Measurements from ENCODE around the gene CDK4.

The CDK4 gene

GRCh38 chr12:57751788-57752667, at the start of gene CDK4:
TSS of gene CDK4 (minus strand) at chr12:57752310. CDS start at chr12:57751717, 593 bp downstream.
- peak within 1 kb of the TSS; percentile 83 for H3K4me3 ChIP-seq (ENCODE audit: low read depth, low read length)
- TF ChIP-seq CTCF (IDR thresholded peaks at IDR 0.05; ENCODE audit: borderline replicate concordance, insufficient read depth, low read depth, low read length), result no peak

GRCh38 chr12:57800965-57801364, 48.9 kb upstream of the CDK4 start:
- H3K4me3 ChIP-seq (ENCODE audit: low read depth, low read length), result no peak overlapping the region

GRCh38 chr12:57797933-57798332, 45.8 kb upstream of the CDK4 start:
- TF ChIP-seq CTCF (IDR thresholded peaks at IDR 0.05; ENCODE audit: borderline replicate concordance, insufficient read depth, low read depth, low read length), result no peak
- no peak overlapping the region for H3K4me3 ChIP-seq (ENCODE audit: low read depth, low read length)

More at GRCh38 chr12:57800965-57801364, 48.9 kb upstream of the CDK4 start:
- no peak for TF ChIP-seq CTCF (IDR thresholded peaks at IDR 0.05; ENCODE audit: borderline replicate concordance, insufficient read depth, low read depth, low read length)

- no peak for TF ChIP-seq CTCF (IDR thresholded peaks at IDR 0.05; ENCODE audit: borderline replicate concordance, insufficient read depth, low read depth, low read length)
- no peak overlapping the region for H3K4me3 ChIP-seq (ENCODE audit: low read depth, low read length)
Measured at GRCh38 chr12:57796996-57797395, 44.9 kb upstream of the CDK4 start.

GRCh38 chr12:57795354-57795753, 43.2 kb upstream of the CDK4 start:
- no peak overlapping the region for H3K4me3 ChIP-seq (ENCODE audit: low read depth, low read length)
- no peak for TF ChIP-seq CTCF (IDR thresholded peaks at IDR 0.05; ENCODE audit: borderline replicate concordance, insufficient read depth, low read depth, low read length)

- TF ChIP-seq CTCF (IDR thresholded peaks at IDR 0.05; ENCODE audit: borderline replicate concordance, insufficient read depth, low read depth, low read length), result no peak
- H3K4me3 ChIP-seq (ENCODE audit: low read depth, low read length), result no peak overlapping the region
Measured at GRCh38 chr12:57793920-57794319, 41.8 kb upstream of the CDK4 start.

- no peak for TF ChIP-seq CTCF (IDR thresholded peaks at IDR 0.05; ENCODE audit: borderline replicate concordance, insufficient read depth, low read depth, low read length)
- no peak overlapping the region for H3K4me3 ChIP-seq (ENCODE audit: low read depth, low read length)
Measured at GRCh38 chr12:57783861-57784260, 31.8 kb upstream of the CDK4 start.

Data from GM12875 (cell line).